HepG2 (cell line): ENCODE results near the gene DEFB127. TPM values are rescaled to one million over a fixed set of nuclear protein-coding genes. Genes with fewer than 3 reads are reported as not detected.

Experiments used
- ATAC-seq: fragments of 200-7000 bp; cut with Tn5 transposase; 3 replicates; pipeline ENCODE4 v1.9.1; 2020; ENCODE audit warnings: mild to moderate bottlenecking, moderate library complexity
- Bru-seq: library from RNA; stranded (reverse); fragments of 400-500 nt; gene quantifications from one replicate; lab custom pipeline; 2021; lab: Mats Ljungman, UMichigan
- BruChase-seq, 2 experiments: library from RNA; stranded (reverse); fragments of 400-500 nt; gene quantifications; one replicate each; lab custom pipeline; 2021; lab: Mats Ljungman, UMichigan
- BruUV-seq: library from RNA; stranded (reverse); fragments of 400-500 nt; replicated peaks from 2 replicates; lab custom pipeline; 2021; lab: Mats Ljungman, UMichigan
- CTCF ChIA-PET: fragments of 300-600 bp; formaldehyde crosslinking; extraction: SDS; loops from one replicate; lab custom pipeline; 2021; ENCODE audit warnings: low total read pairs, inconsistent platforms, low intra/inter-chr PET ratio; lab: Yijun Ruan, JAX
- POLR2A ChIA-PET: fragments of 350-600 bp; sonication (Branson Sonifier 250); formaldehyde crosslinking; loops from one replicate; lab custom pipeline; 2020; ENCODE audit warnings: antibody characterized with exemption, inconsistent platforms; lab: Yijun Ruan, JAX
- DNase-seq: peaks from one replicate; pipeline ENCODE4 v3.0.0-alpha.2; 2015; ENCODE audit warnings: low spot score
- FAIRE-seq: peaks from 3 replicates; lab custom pipeline; 2011; peaks lifted over from hg19 to GRCh38; lab: Jason Lieb, UNC
- H2AFZ ChIP-seq: one replicate; pipeline ENCODE4 v1.6.1; 2011; ENCODE audit warnings: low read length, inconsistent platforms
- H3K27ac ChIP-seq: fragments of 300-600 bp; 3 replicates; pipeline ENCODE4 v1.8.0; 2011; ENCODE audit warnings: mixed run types, mild to moderate bottlenecking, mixed read lengths, low read length, inconsistent platforms; ENCODE audit not compliant: insufficient read depth; ENCODE audit errors: extremely low read length
- H3K27me3 ChIP-seq, 2 experiments: fragments of 200-600 bp in 1 of 2; 2 replicates in 1 of 2; 3 replicates in 1 of 2; pipeline versions ENCODE4 v1.6.0 to v1.8.0; 2011; ENCODE audit warnings: low read length in 2 of 2, mild to moderate bottlenecking in 2 of 2, moderate library complexity in 2 of 2, inconsistent platforms in 1 of 2; ENCODE audit not compliant: insufficient read depth in 2 of 2, control insufficient read depth in 1 of 2
- H3K36me3 ChIP-seq, 2 experiments: fragments of 200-600 bp in 1 of 2; replicated peaks in 1 of 2; 2 replicates in 1 of 2; 3 replicates in 1 of 2; pipeline versions ENCODE4 v1.5.1 to v1.8.0; 2011; ENCODE audit warnings: low read length in 2 of 2, inconsistent platforms in 1 of 2; ENCODE audit not compliant: insufficient read depth in 2 of 2, control insufficient read depth in 1 of 2
- H3K4me1 ChIP-seq: 2 replicates; pipeline ENCODE4 v1.5.1; 2012; ENCODE audit warnings: low read length, inconsistent platforms; ENCODE audit not compliant: insufficient read depth
- H3K4me2 ChIP-seq: 2 replicates; pipeline ENCODE4 v1.6.0; 2011; ENCODE audit warnings: low read depth, low read length, inconsistent platforms
- H3K4me3 ChIP-seq, 3 experiments: fragments of 200-600 bp in 1 of 3; sonication (generic), shearing (Covaris generic) in 1 of 3; replicated peaks in 1 of 3; 2 replicates each; pipeline ENCODE4 v1.5.1; 2011 to 2016; ENCODE audit warnings: low read length in 3 of 3, inconsistent platforms in 2 of 3, low read depth in 2 of 3, mild to moderate bottlenecking in 2 of 3, control low read depth in 1 of 3, mixed read lengths in 1 of 3; ENCODE audit not compliant: insufficient read depth in 1 of 3
- H3K79me2 ChIP-seq: one replicate; pipeline ENCODE4 v1.6.1; 2011; ENCODE audit warnings: low read length, inconsistent platforms; ENCODE audit not compliant: insufficient read depth
- H3K9ac ChIP-seq: 2 replicates; pipeline ENCODE4 v1.6.0; 2011; ENCODE audit warnings: mild to moderate bottlenecking, low read depth, low read length, inconsistent platforms; ENCODE audit not compliant: insufficient read depth
- H3K9me3 ChIP-seq: 2 replicates; pipeline ENCODE4 v1.5.1; 2012; ENCODE audit warnings: mild to moderate bottlenecking, low read length
- H4K20me1 ChIP-seq: 2 replicates; pipeline ENCODE4 v1.6.0; 2011; ENCODE audit warnings: inconsistent platforms, mild to moderate bottlenecking, low read length, moderate library complexity; ENCODE audit not compliant: insufficient read depth
- POLR2AphosphoS2 ChIP-seq: IDR thresholded peaks from 2 replicates; pipeline ENCODE4 v1.6.1; 2011; ENCODE audit warnings: low read depth, low read length, improper control_type of control experiment
- RAD21 ChIP-seq: fragments of 450-650 bp; formaldehyde crosslinking; IDR thresholded peaks from 2 replicates; pipeline ENCODE4 v1.5.0; 2020; ENCODE audit warnings: mild to moderate bottlenecking
- TEF ChIP-seq: sonication (generic); formaldehyde crosslinking; IDR thresholded peaks from 2 replicates; pipeline ENCODE4 v1.5.0; 2020; ENCODE audit warnings: missing genetic modification reagents
- ZFX ChIP-seq: sonication (generic); formaldehyde crosslinking; IDR thresholded peaks from 2 replicates; pipeline ENCODE4 v1.4.0; 2020; ENCODE audit warnings: mild to moderate bottlenecking, low read depth, missing genetic modification reagents, moderate library complexity
- ZNF674 ChIP-seq: sonication (generic); formaldehyde crosslinking; IDR thresholded peaks from 2 replicates; pipeline ENCODE4 v1.5.0; 2020; ENCODE audit warnings: low read depth, mild to moderate bottlenecking, missing genetic modification reagents
- WGBS: methylation state at CpG from one replicate; pipeline ENCODE4 v1.1.6; 2017; ENCODE audit warnings: low lambda C conversion rate; 5-methylcytosine and 5-hydroxymethylcytosine counted together
- in situ Hi-C: cut with HindIII; loops from 2 replicates; pipeline ENCODE4 v1.10.0; 2017; ENCODE audit warnings: low pct_unique_long_range_greater_than_20kb; ENCODE audit not compliant: extremely low pct_ligation_motif_present
- intact Hi-C: fragments of 100-400 bp; cut with micrococcal nuclease; formaldehyde crosslinking; loops from one replicate; pipeline ENCODE4 v1.10.0; 2022; ENCODE audit not compliant: unreplicated experiment
- long read RNA-seq, 2 experiments: library from RNA in 1 of 2; library from polyadenylated mRNA in 1 of 2; stranded (forward) in 1 of 2; unstranded in 1 of 2; transcript quantifications; one replicate each; pipeline ENCODE4 v2.0.0, GENCODE V29; 2019 to 2022
- polyA minus RNA-seq, 3 experiments: library from RNA; depleted of rRNA, polyadenylated mRNA; stranded (reverse); fragments of >200 nt; gene quantifications; 2 replicates each; pipeline ENCODE4 v1.2.3, GENCODE V29; 2011; ENCODE audit warnings: low replicate concordance in 1 of 3
- polyA plus RNA-seq, 8 experiments: library from polyadenylated mRNA; depleted of rRNA in 3 of 8; stranded (reverse) in 7 of 8; unstranded in 1 of 8; fragments of >200 nt; fragmentation: Illumina TruSeq in 4 of 8; extraction: Trizol in 4 of 8; gene quantifications; 2 replicates each; pipeline versions ENCODE4 v1.2.1 to v1.2.3, GENCODE V29; 2011 to 2016; ENCODE audit warnings: low read depth in 4 of 8, missing spikeins in 1 of 8, mixed read lengths in 1 of 8; ENCODE audit not compliant: insufficient read depth in 1 of 8
- total RNA-seq, 5 experiments: library from RNA; depleted of rRNA; stranded (reverse); fragments of >200 nt; fragmentation: Illumina TruSeq; extraction: Trizol; gene quantifications; 2 replicates each; pipeline ENCODE4 v1.2.3, GENCODE V29; 2016; ENCODE audit warnings: low read depth in 1 of 5

DEFB127 gene
- total RNA-seq (2016; rRNA removed; fragmentation: Illumina TruSeq; extraction: Trizol) = not detected in 2 replicates
- total RNA-seq (2016; cell fraction: cytosol; rRNA removed; fragmentation: Illumina TruSeq; extraction: Trizol; ENCODE audit: low read depth) = not detected in 2 replicates
- total RNA-seq (2016; cell fraction: insoluble cytoplasmic fraction; rRNA removed; fragmentation: Illumina TruSeq; extraction: Trizol) = not detected in 2 replicates
- total RNA-seq (2016; cell fraction: membrane; rRNA removed; fragmentation: Illumina TruSeq; extraction: Trizol) = not detected in 2 replicates
- total RNA-seq (2016; cell fraction: nucleus; rRNA removed; fragmentation: Illumina TruSeq; extraction: Trizol) = not detected in 2 replicates
- polyA plus RNA-seq (2011; rRNA removed) = not detected in 2 replicates
- polyA plus RNA-seq (2011; cell fraction: cytosol; rRNA removed) = not detected in 2 replicates
- not detected in 2 replicates for polyA plus RNA-seq (2011; cell fraction: nucleus; rRNA removed)
- polyA plus RNA-seq (2012) = not detected in 2 replicates
- polyA plus RNA-seq (2016; cell fraction: cytosol; fragmentation: Illumina TruSeq; extraction: Trizol; ENCODE audit: low read depth) = not detected in 2 replicates
- not detected in 2 replicates for polyA plus RNA-seq (2016; cell fraction: insoluble cytoplasmic fraction; fragmentation: Illumina TruSeq; extraction: Trizol; ENCODE audit: low read depth)
- polyA plus RNA-seq (2016; cell fraction: membrane; fragmentation: Illumina TruSeq; extraction: Trizol; ENCODE audit: low read depth) = not detected in 2 replicates
- not detected in 2 replicates for polyA plus RNA-seq (2016; cell fraction: nucleus; fragmentation: Illumina TruSeq; extraction: Trizol; ENCODE audit: insufficient read depth, low read depth)
- polyA minus RNA-seq (2011; rRNA and poly(A)+ RNA removed; ENCODE audit: low replicate concordance) = not detected in 2 replicates
- polyA minus RNA-seq (2011; cell fraction: cytosol; rRNA and poly(A)+ RNA removed) = not detected in 2 replicates
- not detected in 2 replicates for polyA minus RNA-seq (2011; cell fraction: nucleus; rRNA and poly(A)+ RNA removed)
- Bru-seq, nascent RNA = not detected
- BruChase-seq, experiment 1, labeled RNA remaining after a 6-hour chase = not detected
- BruChase-seq, experiment 2, labeled RNA remaining after a 2-hour chase = not detected
- long read RNA-seq, experiment 1 = 0 reads
- long read RNA-seq, experiment 2 = 0 reads

- no TSS peak for BruUV-seq
- ChIA-PET CTCF (no interaction called here), POLR2A (no interaction called here)
- Histone ChIP-seq H3K36me3 (no peaks in the 10 kb centered on the region), H3K9me3 (no peaks in the 10 kb centered on the region), H3K9ac (no peak within 1 kb of the TSS), H3K27me3 (peaks cover 3 to 9% of the 10 kb centered on the region in 2 experiments; a peak in 2 of 5 replicates), H2AFZ (no peak within 1 kb of the TSS), H3K4me1 (no peaks in the 10 kb centered on the region), H3K27ac (no peak within 1 kb of the TSS), H3K4me2 (no peak within 1 kb of the TSS), H3K4me3 (no peak within 1 kb of the TSS), H3K79me2 (no peaks in the 10 kb centered on the region), H4K20me1 (no peaks in the 10 kb centered on the region)
- intact Hi-C loops = no loop called here
- DNase-seq (no peak), FAIRE-seq (no peak), ATAC-seq (no peak)
- WGBS = 40% methylated on average over 5 of the region's 5 CpGs
- in situ Hi-C loops = no loop called here
- TF ChIP-seq POLR2AphosphoS2 (no peak), TEF (CRISPR knock-in tag) (no peak), RAD21 (CRISPR knock-in tag) (no peak), ZFX (CRISPR knock-in tag) (no peak), ZNF674 (no peak)
These were observed at the start of gene DEFB127 for GRCh38 chr20:157154-157553. TSS of gene DEFB127 (plus strand) at chr20:157454. CDS start at chr20:157545, 91 bp downstream.
